ENCODE measurements around the gene RNF217. TPM values are rescaled to one million over a fixed set of nuclear protein-coding genes. Genes with fewer than 3 reads are reported as not detected.

The RNF217 gene
- total and polyA plus RNA-seq, 2 of the 8 experiments (the other 6 are each of a cell fraction or from before 2014, with no cell fraction given), result 2.0 to 8.9 TPM

- no peaks in the 10 kb centered on the region for H3K79me2 ChIP-seq (ENCODE audit: control insufficient read depth in 1 of 2, insufficient read depth in 2 of 2, low read length in 2 of 2)
- WGBS, 2 experiments (ENCODE audit: extremely low coverage in 1 of 2, insufficient coverage in 1 of 2, insufficient read length in 1 of 2, insufficient replicate concordance in 2 of 2, low coverage in 1 of 2, low lambda C conversion rate in 2 of 2, missing lambda C conversion rate in 1 of 2), result 81% methylated on average over 5 of the region's 6 CpGs; no CpG with 5 or more reads in 1 of the 2 experiments
- CTCF ChIA-PET (ENCODE audit: partially characterized antibody), result interaction anchor here (0.6 kb wide), 1 partner anchor 120 kb away, joined by 3 read pairs; no protein-coding TSS in a partner anchor
Observed at GRCh38 chr6:125030969-125031368, 68.7 kb downstream of the RNF217 start.

More at GRCh38 chr6:125030969-125031368, 68.7 kb downstream of the RNF217 start:
- H2BK12ac ChIP-seq (ENCODE audit: low read depth, low read length), result no peak overlapping the region
- H3K4me1 ChIP-seq (replicated peaks in 1 of 4; ENCODE audit: control insufficient read depth in 3 of 4, insufficient read depth in 4 of 4, low read length in 3 of 4), result no peaks in the 10 kb centered on the region
- H3K27me3 ChIP-seq (replicated peaks in 1 of 4; ENCODE audit: control insufficient read depth in 3 of 4, extremely low read depth in 1 of 4, insufficient read depth in 3 of 4, low read length in 3 of 4), result no peaks in the 10 kb centered on the region
- H3K79me1 ChIP-seq (ENCODE audit: low read depth, low read length), result no peaks in the 10 kb centered on the region
- FAIRE-seq, result no peak
- no peak overlapping the region for H2BK20ac ChIP-seq (ENCODE audit: low read length)
- H3K23me2 ChIP-seq (ENCODE audit: low read depth, low read length), result no peaks in the 10 kb centered on the region
- DNase-seq (ENCODE audit: low read depth in 1 of 2, low spot score in 2 of 2), result no peak
- no peak overlapping the region for H3K18ac ChIP-seq (ENCODE audit: extremely low read depth, low read length)
- peaks cover 0 to 3% of the 10 kb centered on the region in 2 experiments; a peak in 2 of 4 replicates for H3K9me3 ChIP-seq (ENCODE audit: insufficient read depth in 2 of 2, low read depth in 1 of 2, low read length in 1 of 2)
- H2BK5ac ChIP-seq (ENCODE audit: low read depth, low read length), result no peak overlapping the region
- no peak overlapping the region for H3K9ac ChIP-seq (replicated peaks in 1 of 4; ENCODE audit: extremely low read depth in 1 of 4, low read depth in 3 of 4, low read length in 3 of 4)
- POLR2A ChIA-PET (ENCODE audit: partially characterized antibody), result interaction anchor here (0.6 kb wide), 1 partner anchor 11 kb away, joined by 5 read pairs; no protein-coding TSS in a partner anchor
- no peak overlapping the region for H3K23ac ChIP-seq (ENCODE audit: insufficient read length)
- H3K4ac ChIP-seq (replicated peaks; ENCODE audit: insufficient read length, low read depth, low read length), result no peak overlapping the region
- H3K4me2 ChIP-seq (ENCODE audit: insufficient read depth in 1 of 2, low read depth in 2 of 2, low read length in 2 of 2), result no peak overlapping the region
- H3K36me3 ChIP-seq (ENCODE audit: control insufficient read depth in 2 of 4, insufficient read depth in 4 of 4, low read length in 3 of 4), result no peaks in the 10 kb centered on the region
- H2BK120ac ChIP-seq (replicated peaks; ENCODE audit: low read depth, low read length), result no peak overlapping the region
- H4K5ac ChIP-seq (ENCODE audit: insufficient read length, low read depth, low read length), result no peak overlapping the region
- no peak overlapping the region for H4K8ac ChIP-seq (ENCODE audit: extremely low read depth, insufficient read depth, low read length)
- H2AFZ ChIP-seq (ENCODE audit: low read length), result no peak overlapping the region
- H3K4me3 ChIP-seq (ENCODE audit: extremely low read depth in 1 of 4, insufficient read depth in 2 of 4, low read depth in 3 of 4, low read length in 4 of 4), result no peak overlapping the region
- no peak overlapping the region for H3K14ac ChIP-seq (ENCODE audit: insufficient read length)
- no peak overlapping the region for H3K56ac ChIP-seq (replicated peaks; ENCODE audit: insufficient read length, low read depth, low read length)
- H3K27ac ChIP-seq (ENCODE audit: low read depth, low read length), result no peak overlapping the region
- no peak overlapping the region for H2BK15ac ChIP-seq (ENCODE audit: low read length)
- H2AK5ac ChIP-seq (ENCODE audit: low read depth, low read length), result no peak overlapping the region
- TF ChIP-seq, protein P1, sequence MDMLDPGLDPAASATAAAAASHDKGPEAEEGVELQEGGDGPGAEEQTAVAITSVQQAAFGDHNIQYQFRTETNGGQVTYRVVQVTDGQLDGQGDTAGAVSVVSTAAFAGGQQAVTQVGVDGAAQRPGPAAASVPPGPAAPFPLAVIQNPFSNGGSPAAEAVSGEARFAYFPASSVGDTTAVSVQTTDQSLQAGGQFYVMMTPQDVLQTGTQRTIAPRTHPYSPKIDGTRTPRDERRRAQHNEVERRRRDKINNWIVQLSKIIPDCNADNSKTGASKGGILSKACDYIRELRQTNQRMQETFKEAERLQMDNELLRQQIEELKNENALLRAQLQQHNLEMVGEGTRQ (IDR thresholded peaks at IDR 0.05; ENCODE audit: low read length), result no peak
- TF ChIP-seq PHF8 (conservative IDR thresholded peaks at IDR 0.05; ENCODE audit: low read depth, low read length) (no peak), CBX8 (IDR thresholded peaks at IDR 0.05; ENCODE audit: borderline replicate concordance, low read depth, low read length) (no peak), CTBP2 (IDR thresholded peaks at IDR 0.05; ENCODE audit: borderline replicate concordance, insufficient read depth, insufficient read length, low read length) (no peak), YY1 (IDR thresholded peaks at IDR 0.05; ENCODE audit: low read depth, low read length) (no peak), POU5F1 (IDR thresholded peaks at IDR 0.05; ENCODE audit: low read depth, low read length) (no peak)
- TF ChIP-seq, protein P2, sequence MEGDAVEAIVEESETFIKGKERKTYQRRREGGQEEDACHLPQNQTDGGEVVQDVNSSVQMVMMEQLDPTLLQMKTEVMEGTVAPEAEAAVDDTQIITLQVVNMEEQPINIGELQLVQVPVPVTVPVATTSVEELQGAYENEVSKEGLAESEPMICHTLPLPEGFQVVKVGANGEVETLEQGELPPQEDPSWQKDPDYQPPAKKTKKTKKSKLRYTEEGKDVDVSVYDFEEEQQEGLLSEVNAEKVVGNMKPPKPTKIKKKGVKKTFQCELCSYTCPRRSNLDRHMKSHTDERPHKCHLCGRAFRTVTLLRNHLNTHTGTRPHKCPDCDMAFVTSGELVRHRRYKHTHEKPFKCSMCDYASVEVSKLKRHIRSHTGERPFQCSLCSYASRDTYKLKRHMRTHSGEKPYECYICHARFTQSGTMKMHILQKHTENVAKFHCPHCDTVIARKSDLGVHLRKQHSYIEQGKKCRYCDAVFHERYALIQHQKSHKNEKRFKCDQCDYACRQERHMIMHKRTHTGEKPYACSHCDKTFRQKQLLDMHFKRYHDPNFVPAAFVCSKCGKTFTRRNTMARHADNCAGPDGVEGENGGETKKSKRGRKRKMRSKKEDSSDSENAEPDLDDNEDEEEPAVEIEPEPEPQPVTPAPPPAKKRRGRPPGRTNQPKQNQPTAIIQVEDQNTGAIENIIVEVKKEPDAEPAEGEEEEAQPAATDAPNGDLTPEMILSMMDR (IDR thresholded peaks at IDR 0.05; ENCODE audit: control extremely low read depth in 1 of 3, insufficient read depth in 1 of 3, low read depth in 1 of 3, low read length in 3 of 3), result no peak
- H4K91ac ChIP-seq (replicated peaks; ENCODE audit: insufficient read length, low read length), result no peak overlapping the region
- H4K20me1 ChIP-seq (replicated peaks in 1 of 2; ENCODE audit: control insufficient read depth in 1 of 2, insufficient read depth in 2 of 2, low read length in 2 of 2), result no peaks in the 10 kb centered on the region

All from H1 (cell line).